HG03039 (cell line): ENCODE data around the gene COMT.

ENCODE experiments used
- ATAC-seq: cut with Tn5 transposase; IDR thresholded peaks from one replicate; pipeline ENCODE4 v1.9.1; 2021; ENCODE audit warnings: mild to moderate bottlenecking, moderate library complexity; ENCODE audit not compliant: unreplicated experiment

Gene COMT

DNA sequence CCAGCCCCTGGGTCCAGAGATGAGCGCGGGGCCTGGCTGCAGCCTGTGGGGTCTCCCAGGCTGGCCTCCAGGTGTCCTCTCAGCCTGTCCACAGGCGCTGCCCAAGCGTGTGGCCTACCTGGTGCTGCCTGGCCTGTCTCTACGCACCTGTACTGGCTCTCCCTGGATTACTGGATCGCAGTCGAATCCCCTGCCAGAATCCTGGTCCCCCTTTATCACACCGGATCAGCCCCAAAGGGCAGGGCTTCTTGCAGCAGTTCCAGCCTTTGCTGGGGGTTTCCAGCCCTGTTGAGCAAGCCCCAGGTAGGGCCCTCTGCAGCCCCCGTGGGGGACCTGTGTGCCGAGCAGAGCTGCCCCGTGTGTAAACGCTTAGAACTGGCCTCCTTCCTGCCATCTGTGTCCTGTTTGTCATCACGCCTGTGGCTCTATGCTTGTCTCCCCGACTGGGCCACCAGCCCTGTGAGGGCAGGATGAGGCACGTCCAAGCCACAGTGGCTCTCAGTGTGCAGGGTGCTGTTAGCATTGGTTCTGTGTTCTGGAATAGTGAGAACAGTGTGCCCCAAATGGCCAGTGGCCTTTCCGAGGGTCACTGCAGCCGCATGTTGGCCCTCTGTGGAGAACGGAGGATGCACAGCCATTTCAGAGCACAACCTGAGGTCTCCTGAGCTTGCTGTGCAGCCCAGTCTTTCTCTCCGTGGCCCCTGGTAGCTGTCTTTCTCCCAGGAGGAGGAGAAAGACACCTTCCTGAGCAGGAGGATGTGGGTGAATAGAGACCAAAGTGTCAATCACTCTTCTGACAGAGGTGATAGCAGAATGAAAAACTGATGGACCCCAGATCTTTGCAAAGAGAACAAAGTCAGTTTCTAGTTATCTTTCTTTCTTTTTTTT lies 13.9 kb downstream of the COMT start:
- ATAC-seq = no peak

DNA sequence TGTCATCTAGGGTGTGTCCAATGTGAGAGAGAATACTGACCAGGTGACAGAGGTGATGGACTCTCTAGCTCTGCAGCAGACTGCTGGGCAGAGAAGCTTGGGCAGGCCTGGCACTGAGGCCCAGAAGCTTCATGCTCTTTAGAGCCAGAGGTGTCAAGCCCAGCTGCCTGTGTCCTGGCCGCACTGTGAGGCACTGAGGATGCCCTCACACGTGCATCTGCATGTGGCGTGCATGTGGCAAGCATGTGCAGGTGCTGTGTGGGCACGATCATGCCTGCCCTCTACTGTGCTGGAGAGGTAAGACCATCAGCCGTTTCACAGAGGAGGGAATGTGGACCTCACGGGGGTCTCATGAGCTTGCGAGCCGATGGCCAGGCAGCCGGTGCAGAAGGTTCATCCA lies 15.9 kb downstream of the COMT start:
- ATAC-seq = no peak

DNA sequence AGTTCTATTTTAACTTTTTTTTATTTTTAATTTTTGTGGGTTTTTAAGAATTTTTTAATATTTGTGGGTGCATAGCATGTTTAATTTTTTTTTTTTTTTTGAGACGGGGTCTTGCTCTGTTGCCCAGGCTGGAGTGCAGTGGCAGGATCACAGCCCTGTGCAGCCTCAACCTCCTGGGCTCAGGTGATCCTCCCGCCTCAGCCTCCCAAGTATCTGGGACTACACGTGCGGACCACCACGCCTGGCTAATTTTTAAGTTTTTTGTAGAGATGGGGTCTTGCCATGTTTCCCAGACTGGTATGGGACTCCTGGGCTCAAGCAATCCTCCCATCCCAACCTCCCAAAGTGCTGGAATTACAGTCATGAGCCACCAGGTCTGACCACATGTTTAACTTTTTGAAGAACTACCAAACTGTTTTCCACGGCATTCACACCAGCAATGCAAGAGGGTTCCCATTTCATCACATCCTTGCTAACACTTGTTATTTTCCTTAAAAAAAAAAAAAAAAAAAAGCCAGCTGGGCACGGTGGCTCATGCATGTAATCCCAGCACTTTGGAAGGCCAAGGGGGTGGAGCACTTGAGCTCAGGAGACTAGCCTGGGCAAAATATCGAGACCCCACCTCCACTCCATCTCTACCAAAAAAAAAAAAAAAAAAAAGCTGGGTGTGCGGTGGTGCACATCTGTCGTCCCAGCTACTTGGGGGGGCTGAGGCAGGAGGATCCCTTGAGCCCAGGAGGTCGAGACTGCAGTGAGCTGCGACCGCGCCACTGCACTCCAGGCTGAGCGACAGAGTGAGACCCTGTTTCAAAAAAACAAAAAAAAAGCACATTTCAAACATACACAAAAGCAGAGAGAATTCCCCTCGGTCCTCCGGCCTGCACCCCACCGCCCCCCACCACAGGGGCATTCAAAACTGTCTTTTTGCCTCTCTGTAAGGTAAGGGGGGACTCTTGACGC lies 16.8 kb downstream of the COMT start:
- ATAC-seq = no peak

DNA sequence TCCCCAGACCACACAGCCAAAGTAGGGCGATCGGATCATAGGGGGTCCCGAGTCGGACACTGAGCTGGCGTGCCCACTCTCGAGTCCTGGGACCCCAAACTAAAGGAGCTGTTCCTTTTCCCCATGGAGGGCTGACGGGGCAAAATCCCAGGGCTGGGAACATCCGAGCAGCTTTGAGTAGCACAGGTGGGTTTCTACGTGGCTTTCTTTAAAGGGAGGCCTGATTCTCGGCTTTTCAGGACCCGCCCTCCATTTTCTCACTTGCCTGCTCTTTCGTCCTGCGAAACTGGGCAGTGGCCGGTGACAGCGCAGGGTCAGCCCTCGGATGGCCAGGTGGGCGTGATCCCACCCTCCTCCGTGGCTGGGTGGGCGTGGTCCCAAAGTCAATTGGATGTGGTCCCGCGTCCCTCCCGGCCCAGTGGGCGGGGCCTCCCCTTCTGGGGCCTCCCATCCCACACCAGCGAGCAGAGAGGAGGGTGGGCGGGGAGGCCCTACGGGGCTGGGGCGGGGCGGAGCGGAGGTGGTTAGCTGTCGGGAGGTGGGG lies 17.5 kb downstream of the COMT start:
- ATAC-seq = no peak

DNA sequence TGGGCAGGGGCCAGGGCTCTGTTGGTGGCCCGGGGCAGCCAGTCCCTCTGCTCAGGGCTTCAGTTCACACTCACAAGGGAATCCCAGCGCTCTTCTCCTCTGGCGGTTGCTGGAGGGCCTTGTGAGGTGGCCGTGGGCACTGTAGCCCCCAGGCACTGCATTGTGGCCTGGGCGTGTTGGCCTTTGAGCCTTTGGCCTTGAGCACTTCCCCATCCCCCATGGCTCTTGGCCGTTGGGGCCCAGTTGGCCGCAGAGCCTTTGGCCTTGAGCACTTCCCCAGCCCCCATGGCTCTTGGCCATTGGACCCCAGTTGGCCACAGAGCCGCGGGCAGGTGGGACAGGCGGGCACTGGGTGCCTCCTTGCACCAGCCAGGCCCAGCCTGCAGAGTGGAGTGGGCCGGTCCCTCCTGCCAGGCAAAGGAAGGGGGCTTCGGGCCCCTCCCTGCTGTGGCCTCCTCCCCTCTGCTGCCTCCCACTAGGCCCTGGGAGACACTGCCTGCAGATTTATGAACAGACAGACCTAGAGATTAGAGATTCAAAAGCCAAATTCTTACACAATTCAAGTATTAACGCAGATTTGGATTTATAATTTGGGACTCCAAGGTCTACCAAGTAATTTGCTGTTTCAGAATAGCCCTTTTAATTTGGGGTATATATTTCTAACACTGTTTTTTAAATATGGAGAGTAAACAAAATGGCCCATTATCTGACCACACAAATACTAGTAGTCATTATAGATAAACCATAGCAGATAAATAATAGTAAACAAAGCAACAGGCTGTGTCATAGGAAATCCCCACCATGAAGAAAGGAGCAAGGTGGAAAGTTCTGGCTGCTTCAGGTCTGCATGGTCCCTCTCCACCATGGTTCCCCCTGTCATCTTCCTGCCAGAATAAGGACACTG lies 18.3 kb downstream of the COMT start:
- no peak for ATAC-seq

- no peak for ATAC-seq
Observed at GRCh38 chr22:19960491-19961200, 19.1 kb downstream of the COMT start.

DNA sequence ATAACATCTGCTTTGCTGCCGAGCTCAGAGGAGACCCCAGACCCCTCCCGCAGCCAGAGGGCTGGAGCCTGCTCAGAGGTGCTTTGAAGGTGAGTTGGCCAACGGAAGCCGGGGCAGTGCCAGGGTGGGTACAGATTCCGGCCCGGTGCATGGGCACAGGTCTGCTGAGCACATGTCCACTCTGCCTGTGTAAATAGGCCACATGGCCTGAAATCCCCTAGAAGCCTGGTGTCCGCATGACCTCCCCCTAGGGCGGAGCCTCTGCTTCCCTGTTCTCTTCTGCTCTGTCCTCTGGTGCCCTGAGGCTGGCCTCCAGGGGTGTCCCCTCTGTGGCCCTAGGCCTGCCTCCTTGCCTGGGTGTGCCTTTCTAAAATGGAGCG lies 19.6 kb downstream of the COMT start:
- ATAC-seq = no peak

GRCh38 chr22:19961868-19962245 lies 20.3 kb downstream of the COMT start:
- no peak for ATAC-seq

GRCh38 chr22:19962246-19962908 lies 20.8 kb downstream of the COMT start:
- no peak for ATAC-seq

DNA sequence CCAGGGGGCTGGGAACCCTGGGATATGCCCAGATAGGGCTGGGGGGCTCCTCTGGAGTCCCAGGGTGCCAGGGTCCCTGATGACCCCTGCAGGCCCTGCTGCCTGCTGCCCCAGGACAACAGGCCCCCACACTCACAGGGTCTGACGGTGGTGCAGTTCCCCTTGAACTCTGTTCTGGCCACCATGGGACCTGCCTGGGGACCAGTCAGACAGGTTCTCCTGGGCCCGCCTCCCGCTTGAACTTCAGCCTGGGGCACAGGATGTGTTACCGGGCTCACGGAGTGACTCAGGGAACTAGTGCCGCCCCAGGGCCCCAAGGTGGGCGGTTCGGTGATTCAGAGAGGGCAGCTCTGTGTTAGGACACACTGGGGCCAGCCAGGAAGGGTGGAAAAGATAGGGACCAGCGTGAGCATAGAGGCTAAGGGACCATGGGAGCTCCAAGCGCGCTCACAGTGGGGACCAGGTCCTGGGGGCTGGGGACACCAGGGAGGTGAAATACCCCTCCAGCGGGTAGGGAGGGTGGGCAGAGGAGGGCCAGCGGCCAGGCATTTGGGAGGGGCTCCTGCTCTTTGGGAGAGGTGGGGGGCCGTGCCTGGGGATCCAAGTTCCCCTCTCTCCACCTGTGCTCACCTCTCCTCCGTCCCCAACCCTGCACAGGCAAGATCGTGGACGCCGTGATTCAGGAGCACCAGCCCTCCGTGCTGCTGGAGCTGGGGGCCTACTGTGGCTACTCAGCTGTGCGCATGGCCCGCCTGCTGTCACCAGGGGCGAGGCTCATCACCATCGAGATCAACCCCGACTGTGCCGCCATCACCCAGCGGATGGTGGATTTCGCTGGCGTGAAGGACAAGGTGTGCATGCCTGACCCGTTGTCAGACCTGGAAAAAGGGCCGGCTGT lies 21.6 kb downstream of the COMT start:
- no peak for ATAC-seq

DNA sequence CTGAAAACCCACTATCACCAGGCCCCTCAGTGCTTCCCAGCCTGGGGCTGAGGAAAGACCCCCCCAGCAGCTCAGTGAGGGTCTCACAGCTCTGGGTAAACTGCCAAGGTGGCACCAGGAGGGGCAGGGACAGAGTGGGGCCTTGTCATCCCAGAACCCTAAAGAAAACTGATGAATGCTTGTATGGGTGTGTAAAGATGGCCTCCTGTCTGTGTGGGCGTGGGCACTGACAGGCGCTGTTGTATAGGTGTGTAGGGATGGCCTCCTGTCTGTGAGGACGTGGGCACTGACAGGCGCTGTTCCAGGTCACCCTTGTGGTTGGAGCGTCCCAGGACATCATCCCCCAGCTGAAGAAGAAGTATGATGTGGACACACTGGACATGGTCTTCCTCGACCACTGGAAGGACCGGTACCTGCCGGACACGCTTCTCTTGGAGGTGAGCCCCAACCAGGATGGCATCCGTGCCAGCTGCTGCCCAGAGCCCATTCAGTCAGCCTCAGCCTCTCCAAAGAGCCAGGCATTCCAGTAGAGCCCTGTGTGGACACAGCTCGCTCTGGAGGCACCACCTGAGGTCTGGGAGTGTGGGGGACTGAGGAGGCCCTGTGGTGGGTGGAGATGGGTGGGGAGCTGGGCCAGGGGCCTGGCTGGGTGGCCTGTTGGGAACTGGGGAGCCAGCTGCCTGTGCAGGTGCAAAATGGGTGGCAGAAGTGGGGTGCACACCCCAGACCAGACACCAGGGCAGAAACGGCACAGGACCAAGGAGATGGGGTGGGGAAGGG lies 22.5 kb downstream of the COMT start:
- no peak for ATAC-seq

DNA sequence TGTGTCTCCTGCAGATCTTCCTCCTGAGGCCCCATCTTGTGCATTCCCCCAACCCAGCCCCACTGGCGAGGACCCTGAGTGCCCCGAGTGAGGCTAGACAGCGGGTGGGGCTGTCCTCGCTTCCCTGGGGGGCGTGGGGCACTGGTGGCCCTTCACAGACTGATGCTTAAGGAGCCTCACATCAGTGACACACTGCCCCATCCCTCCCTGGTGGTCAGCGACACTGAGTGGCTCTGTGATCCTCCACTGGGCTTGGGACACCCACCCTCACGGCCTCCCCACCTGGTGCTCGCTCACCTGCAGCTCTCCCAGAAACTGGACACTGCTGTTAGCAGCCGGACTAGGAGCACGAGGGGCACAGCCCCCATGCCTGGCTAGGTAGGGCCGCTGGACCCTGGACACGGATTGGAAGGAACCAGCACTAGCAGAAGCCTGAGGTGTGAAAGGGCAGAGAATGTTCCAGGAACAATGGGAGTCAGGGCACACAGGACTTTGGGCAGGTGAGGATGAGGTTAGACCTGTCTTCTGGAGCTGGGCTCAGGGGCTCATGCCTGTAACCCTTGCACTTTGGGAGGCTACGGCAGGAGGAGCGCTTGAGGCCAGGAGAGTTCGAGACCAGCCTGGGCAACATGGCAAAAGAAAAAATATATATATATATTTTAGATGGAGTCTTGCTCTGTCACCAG lies 23.3 kb downstream of the COMT start:
- no peak for ATAC-seq

DNA sequence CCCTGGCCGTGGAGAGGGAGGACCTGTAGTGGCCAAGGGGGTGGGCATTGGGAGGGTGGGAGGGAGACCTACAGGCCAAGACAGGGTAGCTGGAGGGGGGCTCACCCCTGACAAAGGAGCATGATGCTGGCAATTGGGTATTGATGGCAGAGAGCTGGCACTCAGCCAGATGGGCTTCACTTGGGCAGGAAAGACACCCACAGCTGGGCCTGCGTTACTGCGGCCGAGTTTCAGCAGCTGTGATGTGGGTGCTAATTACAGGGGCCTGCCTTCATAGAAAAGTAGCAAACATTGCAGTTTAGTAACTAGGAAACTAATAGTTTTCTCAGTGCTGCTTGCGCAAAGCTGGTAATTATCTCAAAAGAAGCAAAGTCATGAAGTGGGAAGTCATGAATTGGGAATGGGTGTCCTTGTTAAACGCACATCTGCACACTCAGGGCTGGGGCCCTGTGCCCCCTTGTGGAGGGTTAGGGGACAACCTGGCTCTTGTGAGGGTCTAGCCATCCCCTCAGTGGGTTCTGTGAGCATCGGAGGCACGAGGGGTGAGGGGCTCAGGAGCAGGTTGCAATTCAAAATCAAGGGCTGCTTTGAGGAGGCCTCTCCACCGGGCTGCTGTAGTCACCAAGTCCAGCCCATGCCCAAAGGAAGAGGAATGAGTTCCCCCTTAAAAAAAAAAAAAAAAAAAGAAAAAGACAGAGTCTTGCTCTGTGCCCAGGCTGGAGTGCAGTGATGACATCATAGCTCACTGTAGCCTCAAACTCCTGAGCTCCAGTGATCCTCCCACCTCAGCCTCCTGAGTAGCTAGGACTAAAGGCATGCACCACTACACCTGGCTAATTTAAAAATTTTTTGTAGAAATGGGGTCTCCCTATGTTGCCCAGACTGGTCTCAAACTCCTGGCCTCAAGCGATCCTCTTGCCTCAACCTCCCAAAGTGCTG lies 24.5 kb downstream of the COMT start:
- no peak for ATAC-seq

DNA sequence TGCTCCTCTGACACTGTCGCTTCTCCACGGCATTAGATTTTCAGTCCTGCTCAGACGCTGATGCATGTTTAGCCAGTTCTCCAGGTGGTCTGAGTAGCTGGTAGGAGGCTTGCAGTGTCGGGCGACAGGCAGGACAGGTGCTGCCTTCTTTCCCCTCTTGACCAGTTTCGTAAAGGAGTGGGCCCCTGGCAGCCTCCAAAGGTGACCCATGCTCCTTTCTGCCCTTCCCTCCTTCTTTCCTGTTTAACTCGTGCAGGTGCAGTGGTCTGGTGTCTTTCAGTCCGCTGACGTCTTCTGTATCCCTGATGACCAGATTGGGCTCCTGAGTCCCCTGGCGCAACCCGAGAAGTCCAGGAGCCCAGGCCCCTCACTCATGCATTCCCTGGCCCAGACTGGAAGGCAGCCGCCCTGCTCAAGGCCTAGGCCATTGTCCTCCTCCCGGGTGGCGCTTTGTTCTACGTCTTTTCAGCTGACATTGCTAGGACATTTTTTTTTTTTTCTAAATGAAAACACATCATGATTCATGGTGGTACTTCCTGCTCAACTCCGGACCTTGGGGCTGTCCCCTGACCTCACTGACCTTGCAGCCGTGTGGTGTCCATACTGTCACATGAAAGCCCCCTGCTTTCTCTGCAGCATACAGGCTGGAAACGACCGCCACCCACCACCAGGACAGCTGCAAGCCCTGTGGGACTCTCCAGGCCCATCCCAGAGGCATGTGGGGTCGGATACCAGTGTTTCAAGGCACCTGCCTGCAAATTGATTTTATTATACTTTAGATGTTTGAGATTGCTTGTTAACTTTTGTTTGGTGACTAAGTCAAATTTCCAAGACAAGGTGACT lies 25.6 kb downstream of the COMT start:
- no peak for ATAC-seq

DNA sequence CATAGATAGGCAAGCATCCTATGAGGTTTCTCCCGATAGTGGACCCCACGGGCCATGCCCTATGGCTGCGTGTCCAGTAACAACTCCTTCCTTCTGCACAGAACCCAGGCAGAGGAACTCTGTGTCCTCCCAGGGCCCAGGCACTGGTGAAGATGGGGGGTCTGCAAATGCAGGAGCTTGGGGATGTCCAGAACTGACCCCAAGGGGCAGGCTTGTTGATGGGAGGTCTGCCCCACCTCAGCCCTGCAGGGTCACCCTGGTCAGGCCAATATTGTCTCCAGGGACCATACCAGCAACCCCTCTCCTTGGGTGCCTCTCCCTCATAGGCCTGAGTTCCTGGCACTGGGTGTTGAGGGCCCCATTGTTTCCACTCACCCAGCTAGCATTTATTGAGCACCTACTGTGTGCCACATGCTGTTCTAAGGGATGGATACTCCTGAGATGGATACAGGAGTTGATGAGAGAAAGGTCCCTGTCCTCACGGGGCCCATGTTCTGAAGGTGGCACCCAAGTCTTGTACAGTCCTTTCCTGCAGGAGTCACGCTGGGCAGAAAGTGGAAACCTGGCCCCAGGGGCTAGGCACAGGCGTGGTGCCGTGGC lies 26.4 kb downstream of the COMT start:
- no peak for ATAC-seq
